K562 (cell line): ENCODE measurements around the gene SLC24A1. TPM values are rescaled to one million over a fixed set of nuclear protein-coding genes. Genes with fewer than 3 reads are reported as not detected.

ENCODE experiments used
- CAMTA2 ChIP-seq: fragments of 250-450 bp; sonication (Bioruptor Pico); conservative IDR thresholded peaks from 2 replicates; pipeline ENCODE4 v1.5.1; 2022
- CHAMP1 ChIP-seq: fragments of 450-650 bp; IDR thresholded peaks from 2 replicates; pipeline ENCODE4 v1.6.1; 2016; ENCODE audit warnings: mild to moderate bottlenecking
- CHCHD3 ChIP-seq: fragments of 250-450 bp; sonication (Bioruptor Pico); IDR thresholded peaks from 2 replicates; pipeline ENCODE4 v2.1.2; 2022; ENCODE audit warnings: mild to moderate bottlenecking
- FOS ChIP-seq: IDR thresholded peaks from 3 replicates; pipeline ENCODE4 v1.6.1; 2011; ENCODE audit not compliant: insufficient read length; ENCODE audit errors: extremely low read depth
- JUND ChIP-seq, 2 experiments: IDR thresholded peaks; 2 replicates in 1 of 2; 3 replicates in 1 of 2; pipeline ENCODE4 v1.6.1; 2011; ENCODE audit warnings: borderline replicate concordance in 2 of 2, low read depth in 2 of 2, low read length in 2 of 2, improper control_type of control experiment in 1 of 2, missing biosample characterization in 1 of 2, missing genetic modification characterization in 1 of 2, missing genetic modification reagents in 1 of 2
- KAT2B ChIP-seq: IDR thresholded peaks from one replicate; pipeline ENCODE4 v1.6.1; 2012; ENCODE audit warnings: low read depth, mild to moderate bottlenecking, control low read depth, inconsistent platforms, low read length, moderate library complexity
- KLF1 ChIP-seq: fragments of 450-650 bp; IDR thresholded peaks from 2 replicates; pipeline ENCODE4 v1.6.1; 2016; ENCODE audit warnings: missing genetic modification characterization, missing compliant biosample characterization
- MTA1 ChIP-seq: fragments of 450-650 bp; IDR thresholded peaks from 2 replicates; pipeline ENCODE4 v1.6.1; 2017; ENCODE audit warnings: borderline replicate concordance
- NEUROD1 ChIP-seq: fragments of 150-350 bp; IDR thresholded peaks from 2 replicates; pipeline ENCODE4 v1.6.1; 2014; ENCODE audit warnings: borderline replicate concordance, low read length, low read depth; ENCODE audit not compliant: partially characterized antibody
- OTX1 ChIP-seq: fragments of 450-650 bp; formaldehyde crosslinking; IDR thresholded peaks from 2 replicates; pipeline ENCODE4 v1.4.0; 2022; ENCODE audit warnings: mild to moderate bottlenecking
- POLR3G ChIP-seq: IDR thresholded peaks from 2 replicates; pipeline ENCODE4 v1.6.1; 2011; ENCODE audit not compliant: insufficient read length, insufficient replicate concordance; ENCODE audit errors: extremely low read depth
- WHSC1 ChIP-seq: IDR thresholded peaks from one replicate; pipeline ENCODE4 v1.6.1; 2012; ENCODE audit warnings: low read length, control low read depth, inconsistent platforms
- XRCC3 ChIP-seq: fragments of 450-650 bp; IDR thresholded peaks from 2 replicates; pipeline ENCODE4 v1.6.1; 2017; ENCODE audit warnings: mild to moderate bottlenecking, moderate library complexity
- ZBTB1 ChIP-seq: sonication (generic); formaldehyde crosslinking; IDR thresholded peaks from 2 replicates; pipeline ENCODE4 v1.8.1; 2023; ENCODE audit warnings: missing genetic modification reagents, low read depth, mild to moderate bottlenecking, borderline replicate concordance
- ZNF217 ChIP-seq: sonication (generic); formaldehyde crosslinking; IDR thresholded peaks from 2 replicates; pipeline ENCODE4 v1.8.0; 2022; ENCODE audit warnings: mild to moderate bottlenecking, missing genetic modification reagents
- ZNF584 ChIP-seq: fragments of 200-800 bp; sonication (Bioruptor generic); IDR thresholded peaks from 2 replicates; pipeline ENCODE4 v1.6.1; 2016; ENCODE audit warnings: low read depth, mild to moderate bottlenecking, missing genetic modification characterization, missing compliant biosample characterization
- polyA plus RNA-seq, 8 experiments: library from polyadenylated mRNA; depleted of rRNA in 4 of 8; stranded (reverse) in 5 of 8; unstranded in 3 of 8; fragments of >200 nt; fragmentation: Nextera tagmentation in 2 of 8; fragmentation: Illumina TruSeq in 1 of 8; extraction: Ambion mirVana in 2 of 8; extraction: Trizol in 1 of 8; gene quantifications; 2 replicates each; pipeline versions ENCODE4 v1.2.1 to v1.2.3, GENCODE V29; 2011 to 2014; ENCODE audit warnings: inconsistent platforms in 1 of 8, missing spikeins in 1 of 8
- total RNA-seq, 7 experiments: library from RNA; depleted of rRNA in 6 of 7; stranded (reverse); fragments of >200 nt in 6 of 7; fragmentation: Illumina TruSeq in 2 of 7; extraction: Trizol in 2 of 7; gene quantifications; 2 replicates each; pipeline versions ENCODE4 v1.2.1 to v1.2.3, GENCODE V29; 2011 to 2021; ENCODE audit warnings: low replicate concordance in 1 of 7
- TF ChIP-seq, protein P1 (sequence below): fragments of 450-650 bp; IDR thresholded peaks from 2 replicates; pipeline ENCODE4 v1.6.1; 2017; ENCODE audit warnings: antibody characterized with exemption
- TF ChIP-seq, protein P2 (sequence below): fragments of 250-450 bp; sonication (Bioruptor Pico); IDR thresholded peaks from 2 replicates; pipeline ENCODE4 v1.8.0; 2022; ENCODE audit warnings: inconsistent platforms, mild to moderate bottlenecking, moderate library complexity, borderline replicate concordance

The SLC24A1 gene
- total and polyA plus RNA-seq, 9 of the 15 experiments (the other 6 are each of a cell fraction or from before 2014, with no cell fraction given), result 3.1 to 8.2 (median 5.5) TPM

GRCh38 chr15:65610871-65611718 lies 10.6 kb upstream of the SLC24A1 start, which contains the start of gene INTS14 (continued):
- TF ChIP-seq JUND (IDR thresholded peaks at IDR 0.05; ENCODE audit: borderline replicate concordance, low read depth, low read length) (peak; percentile 67; the same call in 1 of the 2 replicates), JUND (tag; IDR thresholded peaks at IDR 0.05; ENCODE audit: borderline replicate concordance, low read depth, low read length) (peak; percentile 65; the same call in 1 of the 3 replicates), POLR3G (no peak), KLF1 (peak; percentile 85), ZBTB1 (CRISPR knock-in tag) (no peak; the same call in 1 of the 2 replicates), KAT2B (no peak), CAMTA2 (peak; percentile 57; the same call in 1 of the 2 replicates), CHCHD3 (CRISPR knock-in tag) (0 out of 2 replicates have a peak, but pooled peaks have one; percentile 67), MTA1 (peak; percentile 63; the same call in 1 of the 2 replicates), XRCC3 (no peak), CHAMP1 (peak; percentile 83; the same call in 1 of the 2 replicates), WHSC1 (no peak), FOS (no peak), ZNF217 (CRISPR knock-in tag) (no peak), ZNF584 (CRISPR knock-in tag) (no peak; the same call in 1 of the 2 replicates), NEUROD1 (peak; percentile 89), OTX1 (peak; percentile 57; the same call in 1 of the 2 replicates)
- TF ChIP-seq, protein P1, sequence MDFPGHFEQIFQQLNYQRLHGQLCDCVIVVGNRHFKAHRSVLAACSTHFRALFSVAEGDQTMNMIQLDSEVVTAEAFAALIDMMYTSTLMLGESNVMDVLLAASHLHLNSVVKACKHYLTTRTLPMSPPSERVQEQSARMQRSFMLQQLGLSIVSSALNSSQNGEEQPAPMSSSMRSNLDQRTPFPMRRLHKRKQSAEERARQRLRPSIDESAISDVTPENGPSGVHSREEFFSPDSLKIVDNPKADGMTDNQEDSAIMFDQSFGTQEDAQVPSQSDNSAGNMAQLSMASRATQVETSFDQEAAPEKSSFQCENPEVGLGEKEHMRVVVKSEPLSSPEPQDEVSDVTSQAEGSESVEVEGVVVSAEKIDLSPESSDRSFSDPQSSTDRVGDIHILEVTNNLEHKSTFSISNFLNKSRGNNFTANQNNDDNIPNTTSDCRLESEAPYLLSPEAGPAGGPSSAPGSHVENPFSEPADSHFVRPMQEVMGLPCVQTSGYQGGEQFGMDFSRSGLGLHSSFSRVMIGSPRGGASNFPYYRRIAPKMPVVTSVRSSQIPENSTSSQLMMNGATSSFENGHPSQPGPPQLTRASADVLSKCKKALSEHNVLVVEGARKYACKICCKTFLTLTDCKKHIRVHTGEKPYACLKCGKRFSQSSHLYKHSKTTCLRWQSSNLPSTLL, result 0 out of 2 replicates have a peak, but pooled peaks have one; percentile 53
- TF ChIP-seq, protein P2, sequence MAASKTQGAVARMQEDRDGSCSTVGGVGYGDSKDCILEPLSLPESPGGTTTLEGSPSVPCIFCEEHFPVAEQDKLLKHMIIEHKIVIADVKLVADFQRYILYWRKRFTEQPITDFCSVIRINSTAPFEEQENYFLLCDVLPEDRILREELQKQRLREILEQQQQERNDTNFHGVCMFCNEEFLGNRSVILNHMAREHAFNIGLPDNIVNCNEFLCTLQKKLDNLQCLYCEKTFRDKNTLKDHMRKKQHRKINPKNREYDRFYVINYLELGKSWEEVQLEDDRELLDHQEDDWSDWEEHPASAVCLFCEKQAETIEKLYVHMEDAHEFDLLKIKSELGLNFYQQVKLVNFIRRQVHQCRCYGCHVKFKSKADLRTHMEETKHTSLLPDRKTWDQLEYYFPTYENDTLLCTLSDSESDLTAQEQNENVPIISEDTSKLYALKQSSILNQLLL, result no peak
